HG02870 (cell line): Measurements from ENCODE around the gene CCDC92.
A peak's percentile ranks its signal among the peaks of the same experiment; 100 is the strongest.

Experiments
- ATAC-seq: cut with Tn5 transposase; IDR thresholded peaks from one replicate; pipeline ENCODE4 v1.9.1; 2021; ENCODE audit warnings: mild to moderate bottlenecking, moderate library complexity; ENCODE audit not compliant: unreplicated experiment

The CCDC92 gene

DNA sequence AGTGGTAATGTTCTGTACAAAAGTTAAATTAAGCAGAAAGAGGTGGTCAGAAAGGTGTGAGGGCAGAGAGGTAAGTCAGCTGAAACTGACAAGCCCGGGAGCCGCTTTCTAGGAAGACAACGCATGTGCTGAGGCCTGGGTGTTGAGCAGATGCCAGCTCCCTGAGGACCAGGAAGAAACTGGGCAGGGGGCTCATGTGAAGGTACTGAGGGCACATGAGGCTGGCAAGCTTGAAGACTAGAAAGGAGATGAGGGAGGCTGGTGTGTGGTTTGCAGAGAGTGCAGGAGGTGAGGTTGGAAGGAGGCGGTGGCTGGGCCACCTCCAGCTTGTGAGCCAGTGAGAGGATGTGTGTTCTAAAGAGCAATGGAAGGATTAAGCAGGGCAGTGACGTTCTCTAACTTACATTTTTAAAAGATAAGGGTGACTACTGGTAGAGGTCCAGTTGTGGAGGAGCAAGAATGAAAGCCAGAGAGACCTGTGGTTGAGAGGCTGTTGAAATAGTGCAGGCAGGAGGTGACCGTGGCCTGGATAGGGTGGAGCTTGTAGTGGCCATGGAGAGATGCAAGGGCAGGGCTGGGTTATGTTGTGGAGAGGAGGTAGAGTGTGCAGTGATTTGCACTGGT, 29.5 kb upstream of the CCDC92 start:
- ATAC-seq = no peak

- ATAC-seq = no peak
Observed at GRCh38 chr12:124001343-124001742, 28.7 kb upstream of the CCDC92 start.

GRCh38 chr12:124000111-124000510, 27.5 kb upstream of the CCDC92 start:
- ATAC-seq = no peak

DNA sequence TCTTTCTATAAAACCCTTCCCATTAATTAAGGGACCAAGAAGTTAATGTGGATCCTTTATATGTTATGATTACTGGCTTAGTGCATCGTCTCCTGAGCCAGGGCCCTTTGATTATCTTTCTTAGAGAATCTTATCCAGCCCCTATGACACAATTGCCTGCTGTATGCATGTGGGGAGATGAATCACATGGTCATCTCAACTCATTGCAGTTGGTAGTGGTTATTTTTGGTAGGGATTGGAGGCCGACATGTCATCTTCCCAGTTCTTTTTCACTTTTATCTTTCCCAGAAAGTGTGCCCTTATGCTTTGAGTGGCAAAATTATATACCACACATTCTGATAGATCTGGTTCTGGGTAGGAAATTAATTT, 26.3 kb upstream of the CCDC92 start:
- no peak for ATAC-seq

DNA sequence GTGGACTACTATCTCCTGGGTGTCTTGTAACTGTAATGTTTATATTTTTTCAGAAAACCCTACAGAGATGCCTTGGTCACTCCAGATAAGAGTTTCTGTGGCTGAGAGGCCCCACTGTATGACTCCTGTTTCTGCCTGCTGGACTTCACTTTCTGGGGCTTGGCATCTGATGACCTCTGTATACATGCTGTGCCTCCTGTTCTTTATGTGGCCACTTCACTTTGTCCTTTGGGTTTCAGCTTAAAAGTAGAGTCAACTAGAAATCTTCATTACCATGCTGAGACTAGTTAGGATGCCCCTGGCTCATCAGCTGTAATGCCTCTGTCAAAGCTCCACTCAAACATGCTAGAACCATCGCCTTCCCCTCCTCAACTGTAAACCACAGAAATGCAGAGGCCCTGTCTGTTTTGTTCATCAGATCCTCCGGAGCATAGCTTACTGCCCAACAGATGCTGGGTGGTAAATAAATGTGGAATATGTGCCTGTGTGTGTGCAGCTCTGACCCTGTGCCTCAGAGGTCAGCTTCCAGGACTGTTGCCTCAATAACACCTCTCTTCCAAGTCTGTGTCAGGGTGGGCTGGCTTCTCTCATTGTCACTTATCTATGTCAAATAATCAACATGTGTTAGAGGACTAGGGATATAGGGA, 25.8 kb upstream of the CCDC92 start:
- ATAC-seq = no peak

GRCh38 chr12:123997908-123998307, 25.3 kb upstream of the CCDC92 start:
- no peak for ATAC-seq

GRCh38 chr12:123997033-123997822, 24.6 kb upstream of the CCDC92 start:
- ATAC-seq = no peak

GRCh38 chr12:123996581-123996980, 23.9 kb upstream of the CCDC92 start:
- ATAC-seq = no peak

GRCh38 chr12:123995023-123995748, 22.6 kb upstream of the CCDC92 start:
- ATAC-seq = no peak

- no peak for ATAC-seq
Observed at GRCh38 chr12:123992118-123992825, 19.6 kb upstream of the CCDC92 start.

- ATAC-seq = no peak
Observed at GRCh38 chr12:123991372-123991951, 18.8 kb upstream of the CCDC92 start.

GRCh38 chr12:123990511-123990910, 17.9 kb upstream of the CCDC92 start:
- no peak for ATAC-seq

GRCh38 chr12:123989753-123990152, 17.1 kb upstream of the CCDC92 start:
- ATAC-seq = no peak

DNA sequence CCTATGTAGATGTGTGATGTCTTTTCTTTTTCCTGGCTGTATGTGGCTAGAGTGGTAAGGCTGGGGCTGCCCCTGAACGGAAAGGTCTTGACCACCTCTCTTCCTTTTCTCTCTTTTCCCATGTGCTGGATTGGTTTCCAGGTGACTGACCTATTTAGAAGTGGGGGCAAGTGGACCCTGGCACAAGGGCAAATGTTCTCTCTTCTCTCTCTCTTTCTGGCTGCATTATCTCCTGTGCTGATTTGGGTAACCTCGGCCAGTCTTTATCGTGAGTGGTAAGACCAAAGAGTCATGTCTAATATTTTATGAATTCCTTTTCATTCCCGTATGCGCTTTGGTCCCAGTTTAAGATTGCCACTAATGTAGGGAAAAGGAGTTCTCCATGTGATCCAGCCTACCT, 16.5 kb upstream of the CCDC92 start:
- ATAC-seq = no peak

DNA sequence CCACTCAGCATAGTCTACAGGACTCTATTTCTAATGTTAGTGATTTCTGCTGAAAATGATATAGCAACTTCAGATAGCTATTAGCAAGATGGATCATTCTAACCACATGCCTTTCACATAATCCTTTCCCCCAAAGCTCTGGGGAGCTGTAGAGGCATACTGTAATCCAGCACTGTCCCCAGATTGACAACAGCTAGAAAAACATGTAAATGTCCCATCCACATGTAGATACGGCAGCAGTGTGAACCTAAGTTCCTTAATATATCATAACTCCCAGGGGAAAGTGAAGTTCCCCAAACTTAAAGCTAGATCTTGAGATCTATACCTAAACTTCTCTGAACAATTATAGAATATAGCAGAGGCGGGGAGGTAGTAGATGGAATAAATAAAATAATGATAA, 14.4 kb upstream of the CCDC92 start:
- no peak for ATAC-seq

- no peak for ATAC-seq
Observed at GRCh38 chr12:123986374-123986965, 13.8 kb upstream of the CCDC92 start.

DNA sequence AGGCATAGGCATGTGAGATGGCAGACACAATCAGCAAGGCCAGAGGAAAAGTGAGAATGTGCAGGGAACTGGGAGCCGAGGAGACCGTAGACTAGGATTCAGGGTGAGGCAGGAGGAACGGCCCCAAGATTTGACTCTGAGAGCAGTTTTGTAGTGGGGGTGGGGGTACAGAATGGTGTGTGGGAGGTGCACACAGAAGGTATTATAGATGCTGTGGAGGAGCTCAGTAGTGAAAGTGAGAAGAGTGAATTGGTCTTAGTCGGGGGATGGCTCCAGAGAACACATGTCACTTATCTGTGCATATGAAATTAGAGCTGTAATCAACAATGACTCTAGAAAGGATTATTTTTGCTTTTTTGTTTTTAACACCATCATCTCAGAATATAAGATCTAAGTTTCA, 12.3 kb upstream of the CCDC92 start:
- peak; percentile 83 for ATAC-seq

GRCh38 chr12:123983822-123984485, 11.3 kb upstream of the CCDC92 start:
- no peak for ATAC-seq

GRCh38 chr12:123982269-123982668, 9.6 kb upstream of the CCDC92 start:
- ATAC-seq = no peak

- no peak for ATAC-seq
Observed at GRCh38 chr12:123979566-123979965, 6.9 kb upstream of the CCDC92 start.
